Limb (tissue), 2 donors: ENCODE data around the gene HM13.
"Not testable (repeated sequence)": the region's sequence is repeated elsewhere in the genome, so short reads cannot be mapped to it uniquely, and the experiment has no call there.

Experiments used
- DNase-seq, 2 donors: peaks; one replicate each; pipeline ENCODE4 v3.0.0-alpha.2; 2016; ENCODE audit errors: extremely low spot score in 2 of 2

The HM13 gene

DNA sequence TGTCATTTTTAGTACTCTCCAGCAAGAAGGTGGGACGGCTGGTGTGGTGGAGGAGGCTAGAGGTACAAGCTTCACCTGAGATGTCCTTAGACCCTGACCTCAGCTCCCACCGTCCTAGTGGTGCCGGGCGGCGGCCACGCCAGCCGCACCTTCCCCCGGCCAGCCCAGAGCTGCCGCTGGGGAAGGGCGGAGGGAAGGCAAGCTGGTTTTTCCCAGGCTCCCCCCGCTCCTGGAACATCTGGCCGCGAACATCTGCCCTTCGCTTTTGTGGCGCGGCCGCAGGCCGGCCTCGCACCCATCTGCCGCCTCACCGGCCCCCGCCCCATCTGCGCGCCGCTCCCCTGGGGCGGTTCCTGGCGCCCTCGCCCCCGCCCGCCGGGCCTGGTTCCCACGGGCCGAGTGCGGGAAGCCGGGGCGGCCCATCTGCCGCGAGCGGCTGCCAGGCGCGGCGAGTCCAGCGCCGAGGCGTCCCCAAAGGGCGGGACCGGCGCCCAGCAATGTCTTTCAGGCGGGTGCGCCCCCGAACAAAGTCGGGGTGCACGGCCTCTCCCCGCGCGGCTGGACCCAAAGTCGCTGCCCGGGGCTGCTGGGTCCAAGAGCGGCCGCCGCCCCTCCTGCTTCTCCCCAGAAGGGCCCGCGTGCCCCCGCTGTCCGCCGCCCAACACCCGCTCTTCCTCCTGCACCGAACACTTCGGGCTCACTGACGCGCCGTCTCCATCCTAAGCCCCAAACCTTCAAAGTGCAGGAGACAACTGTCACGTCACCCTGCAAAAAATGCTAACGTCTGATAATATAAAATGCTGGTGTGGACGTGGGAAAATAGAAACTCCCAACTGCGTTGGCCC lies 73.5 kb downstream of the HM13 start:
- DNase-seq, result peak in 1 of 2 donors; percentile 65

DNA sequence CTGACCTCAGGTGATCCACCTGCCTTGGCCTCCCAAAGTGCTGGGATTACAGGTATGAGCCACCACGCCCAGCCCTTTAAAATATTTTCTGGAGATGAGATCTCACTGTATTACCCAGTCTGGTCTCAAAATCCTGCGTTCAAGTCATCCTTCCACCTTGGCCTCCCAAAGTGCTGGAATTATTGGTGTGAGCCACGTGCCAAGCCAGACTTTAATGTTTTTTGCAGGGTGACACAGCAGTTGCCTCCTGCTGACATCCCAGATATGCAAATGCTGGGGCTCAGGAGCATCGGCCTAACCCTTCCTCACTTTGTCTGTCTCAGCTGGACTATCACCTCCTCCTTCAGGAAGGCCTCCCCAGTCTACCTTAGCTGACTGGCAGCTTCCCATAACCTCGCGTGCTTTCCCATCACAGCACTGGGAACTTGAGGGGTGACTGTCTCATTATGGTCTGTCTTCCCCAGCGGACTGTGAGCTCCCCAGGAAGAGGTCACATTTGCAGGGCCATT lies 76.5 kb downstream of the HM13 start:
- no peak for DNase-seq

DNA sequence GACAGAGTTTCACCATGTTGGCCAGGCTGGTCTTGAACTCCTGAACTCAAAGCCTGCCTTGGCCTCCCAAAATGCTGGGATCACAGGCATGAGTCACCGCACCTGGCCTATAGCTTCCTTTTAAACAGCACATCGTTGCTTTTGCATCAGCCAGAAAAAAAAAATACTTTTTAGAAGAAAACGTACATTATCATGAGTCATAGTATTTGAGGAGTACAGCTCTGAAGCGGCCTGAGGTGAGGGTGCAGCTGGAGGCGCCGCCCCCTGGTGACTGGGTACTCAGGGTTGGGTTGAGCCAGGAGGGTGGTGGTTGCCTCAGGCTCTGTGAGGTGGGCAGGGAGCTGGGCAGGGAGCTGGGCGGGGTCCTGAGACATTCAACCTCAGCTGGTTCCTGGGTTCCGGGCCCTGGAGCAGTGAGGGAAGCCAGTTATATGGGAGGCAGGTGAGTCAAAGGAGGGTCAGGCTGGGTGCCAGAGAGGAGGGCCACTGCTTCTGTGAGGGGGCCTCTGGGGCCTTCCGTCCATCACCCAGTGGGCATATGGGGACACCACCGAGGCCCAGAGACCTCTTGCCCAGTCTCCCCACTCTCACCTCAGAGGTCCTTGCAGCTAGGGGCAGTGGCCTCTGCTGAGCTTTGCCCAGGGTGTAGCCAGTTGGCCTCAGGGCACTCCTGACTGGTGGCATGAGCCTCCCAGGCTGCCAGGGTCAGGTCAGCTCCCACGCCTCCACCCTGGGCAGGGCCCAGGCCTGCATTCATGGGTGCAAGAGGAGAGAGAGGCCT lies 79.2 kb downstream of the HM13 start:
- no peak for DNase-seq

DNA sequence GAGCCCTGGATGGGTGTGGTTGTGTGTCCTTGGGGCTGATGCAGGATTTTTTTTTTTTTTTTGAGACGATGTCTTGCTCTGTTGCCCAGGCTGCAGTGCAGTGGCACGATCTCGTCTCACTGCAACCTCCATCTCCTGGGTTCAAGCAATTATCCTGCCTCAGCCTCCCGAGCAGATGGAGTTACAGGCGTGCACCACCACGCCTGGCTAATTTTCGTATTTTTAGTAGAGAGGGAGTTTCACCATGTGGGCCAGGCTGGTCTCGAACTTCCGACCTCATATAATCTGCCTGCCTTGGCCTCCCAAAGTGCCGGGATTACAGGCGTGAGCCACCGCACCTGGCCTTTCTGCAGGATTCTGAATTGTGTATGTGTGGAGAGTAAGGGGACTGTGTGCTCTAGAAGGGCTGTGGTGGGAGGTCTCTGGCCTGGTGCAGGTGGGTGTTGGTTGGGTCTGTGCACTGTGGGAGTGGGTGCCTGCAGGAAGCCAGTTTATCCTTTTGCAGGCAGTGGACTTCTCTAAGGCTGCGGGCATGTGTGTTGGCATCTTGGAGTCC lies 79.8 kb downstream of the HM13 start:
- DNase-seq, result no peak

DNA sequence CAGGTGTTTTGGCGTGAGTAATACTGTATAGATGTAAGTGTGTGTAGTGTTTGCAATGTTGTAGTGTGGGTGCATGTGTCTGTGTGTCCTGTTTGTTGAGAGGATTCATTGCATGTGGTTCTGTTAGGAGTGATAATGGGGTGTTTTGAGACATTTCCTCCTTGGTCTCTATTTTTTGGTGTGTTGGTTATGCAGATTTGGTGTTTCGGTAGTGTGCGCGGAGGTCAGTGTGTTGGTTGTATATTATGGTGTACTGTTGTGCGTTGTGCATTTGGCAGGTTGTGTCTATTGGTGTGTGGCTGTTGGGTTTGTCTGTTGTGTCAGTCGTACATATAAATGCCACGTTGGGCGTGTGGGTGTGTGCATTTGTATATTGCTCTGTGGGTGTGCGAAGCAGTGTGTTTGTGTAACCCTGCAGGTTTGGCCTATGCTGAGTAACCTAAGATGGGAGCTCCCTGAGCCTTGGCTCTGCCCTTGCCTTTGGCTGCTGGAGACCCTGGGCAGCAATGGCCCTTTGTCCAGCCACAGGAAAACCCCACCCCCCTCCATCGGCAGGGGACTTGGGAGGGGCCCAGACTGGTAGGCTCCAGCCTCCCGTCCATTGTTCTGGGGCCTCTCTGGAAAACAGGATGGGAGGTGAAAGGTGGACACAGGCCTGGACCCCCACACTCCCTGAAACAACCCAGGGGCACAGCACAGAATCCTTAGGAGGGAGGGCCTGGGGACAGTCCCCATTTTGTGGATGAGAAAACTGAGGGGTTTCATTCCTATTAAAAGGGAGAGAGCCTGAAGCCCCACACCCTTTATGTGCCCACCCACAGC lies 80.5 kb downstream of the HM13 start:
- no peak for DNase-seq

DNA sequence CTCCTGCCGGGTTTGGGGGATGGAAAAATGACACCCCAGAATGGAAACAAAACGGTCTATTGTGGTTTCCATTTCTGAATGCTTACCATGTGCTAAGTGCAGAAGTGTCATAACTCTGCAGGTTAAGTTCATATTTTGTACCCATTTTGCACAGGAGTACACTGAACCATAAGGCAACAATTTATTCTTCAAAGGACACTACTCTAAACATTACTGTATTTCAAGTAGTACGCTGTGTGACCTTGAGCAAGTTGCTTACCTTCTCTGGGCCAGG lies 81.1 kb downstream of the HM13 start:
- no peak for DNase-seq

DNA sequence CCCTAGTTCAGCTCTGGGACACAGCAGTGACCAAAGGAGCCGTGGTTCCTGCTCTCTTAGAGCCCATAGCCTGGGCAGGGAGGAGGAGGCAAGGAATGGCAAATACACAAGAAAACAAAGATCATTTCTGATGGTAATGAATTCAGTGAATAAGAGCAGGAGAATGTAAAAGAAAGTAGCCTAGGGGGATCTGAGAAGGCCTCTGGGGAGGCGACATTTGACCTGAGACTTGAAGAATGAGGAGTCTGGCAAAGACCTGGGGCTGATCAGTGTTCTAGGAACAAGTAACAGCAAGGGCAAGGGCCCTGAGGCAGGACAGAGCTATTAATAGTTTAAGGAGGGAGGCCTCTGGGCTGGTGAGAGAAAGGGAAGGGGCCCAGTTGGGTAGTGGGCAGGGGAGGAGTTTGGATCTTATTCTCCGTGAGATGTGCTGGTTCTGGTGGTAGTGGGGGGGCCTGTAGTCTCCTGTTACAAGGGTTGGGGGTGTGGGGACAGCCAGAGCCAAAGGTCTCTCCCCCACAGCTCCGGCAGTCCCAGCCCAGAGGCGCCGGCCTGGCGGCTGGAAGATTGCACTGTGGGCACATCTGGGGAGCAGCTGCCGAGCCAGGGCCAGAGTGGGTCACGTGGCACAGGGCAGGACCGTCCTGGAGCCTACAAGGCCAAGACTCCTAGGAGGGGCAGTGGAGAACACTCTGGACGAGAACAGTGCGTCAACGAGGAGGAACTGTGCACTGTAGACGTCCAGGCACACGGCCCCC lies 81.6 kb downstream of the HM13 start:
- DNase-seq, result peak; percentile 65 to 81

DNA sequence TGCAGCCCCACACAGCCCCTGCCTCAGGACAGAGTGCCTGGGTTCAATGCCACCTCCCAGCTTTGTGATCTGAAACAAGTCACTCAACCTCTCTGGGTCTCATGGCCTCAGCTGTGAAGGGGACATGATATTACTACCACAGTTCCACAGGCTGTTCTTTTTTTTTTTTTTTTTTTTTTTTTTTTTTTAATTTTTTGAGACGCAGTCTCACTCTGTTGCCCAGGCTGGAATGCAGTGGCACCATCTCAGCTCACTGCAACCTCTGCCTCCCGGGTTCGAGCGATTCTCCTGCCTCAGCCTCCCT lies 82.1 kb downstream of the HM13 start:
- not testable (repeated sequence) for DNase-seq

DNA sequence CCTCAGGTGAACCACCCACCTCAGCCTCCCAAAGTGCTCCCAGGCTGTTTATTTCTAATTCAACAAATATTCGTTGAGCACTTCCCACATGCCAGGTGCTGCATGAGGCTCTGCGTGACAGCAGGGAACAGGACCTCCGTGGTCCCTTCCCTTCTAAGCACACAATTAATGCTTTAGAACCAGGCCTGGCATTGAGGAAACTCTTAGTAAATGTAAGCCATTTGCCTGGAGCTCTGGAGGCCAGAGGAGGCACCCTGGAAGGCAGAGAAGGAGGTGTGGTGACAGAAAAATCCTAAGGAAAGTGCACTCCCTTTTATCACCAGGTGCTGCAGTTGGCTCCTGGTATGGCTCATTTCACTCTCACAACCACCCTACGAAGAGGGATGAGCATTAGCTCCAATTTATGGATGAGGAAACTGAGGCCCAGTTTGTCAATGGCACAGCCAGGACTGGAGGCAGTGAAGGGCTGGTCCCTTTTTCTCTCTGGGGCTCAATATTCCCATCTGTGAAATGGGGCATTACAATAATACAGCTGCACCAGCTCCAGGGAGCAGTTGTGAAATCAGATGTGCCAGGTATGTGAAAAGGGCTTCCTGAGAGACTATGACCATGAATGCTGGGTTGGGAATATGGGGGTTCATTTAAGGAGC lies 82.7 kb downstream of the HM13 start:
- no peak for DNase-seq

DNA sequence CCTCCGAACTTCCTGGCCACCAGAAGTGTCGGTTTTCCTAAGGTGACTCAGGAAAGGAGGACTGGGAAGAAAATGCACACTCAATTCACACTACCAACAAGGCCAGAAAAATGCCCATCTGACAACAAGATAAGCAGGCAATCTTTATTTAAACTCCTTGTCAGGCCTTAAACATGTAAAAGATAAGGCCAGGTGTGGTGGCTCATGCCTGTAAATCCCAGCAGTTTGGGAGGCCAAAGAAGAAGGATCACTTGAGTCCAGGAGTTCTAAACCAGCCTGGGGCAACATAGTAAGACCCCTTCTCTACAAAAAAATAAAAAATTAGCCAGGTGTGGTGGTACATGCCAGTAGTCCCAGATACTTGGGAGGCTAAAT lies 83.2 kb downstream of the HM13 start:
- no peak for DNase-seq

DNA sequence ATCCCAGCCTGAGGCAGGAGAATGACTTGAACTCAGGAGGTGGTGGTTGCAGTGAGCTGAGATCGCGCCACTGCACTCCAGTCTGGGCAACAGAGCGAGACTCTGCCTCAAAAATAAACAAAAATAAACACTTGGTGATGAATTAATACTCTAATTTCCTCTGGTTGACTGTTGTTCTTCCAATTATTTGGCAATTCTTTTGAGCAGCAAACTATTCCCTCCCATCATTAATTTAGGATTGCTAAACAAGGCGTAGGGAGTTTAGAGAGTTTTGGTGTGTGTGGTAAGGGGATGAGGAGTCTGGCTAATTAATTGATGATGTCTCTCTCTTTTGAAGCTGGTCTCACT lies 88.2 kb downstream of the HM13 start:
- DNase-seq, result no peak

DNA sequence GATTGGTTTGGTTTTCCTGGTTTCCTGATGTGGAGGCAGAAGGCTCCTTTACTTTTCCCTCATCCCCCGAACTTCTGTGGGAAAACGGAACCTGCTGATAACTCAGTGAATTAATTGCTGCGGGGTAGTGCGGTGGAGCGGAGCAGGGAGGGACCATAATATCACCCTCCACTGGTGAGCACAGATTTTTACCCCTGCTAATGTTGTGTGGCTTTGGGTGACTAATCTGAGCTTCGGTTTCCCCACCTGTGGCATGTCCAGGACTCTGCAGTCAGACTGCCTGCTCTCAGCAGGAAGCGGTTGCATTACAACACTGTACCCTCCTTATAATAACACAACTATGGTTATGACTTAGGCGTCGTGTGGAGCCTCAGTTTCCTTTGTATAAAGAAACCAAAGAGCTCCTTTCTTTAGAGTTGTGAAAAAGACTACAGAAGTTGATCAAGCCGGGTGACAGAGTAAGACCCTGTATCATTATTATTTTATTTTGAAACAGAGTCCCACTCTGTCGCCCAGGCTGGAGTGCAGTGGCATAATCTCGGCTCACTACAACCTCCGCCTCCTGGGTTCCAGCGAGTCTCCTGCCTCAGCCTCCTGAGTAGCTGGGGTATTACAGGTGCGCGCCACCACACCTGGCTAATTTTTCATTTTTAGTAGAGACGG lies 88.7 kb downstream of the HM13 start:
- DNase-seq, result no peak

DNA sequence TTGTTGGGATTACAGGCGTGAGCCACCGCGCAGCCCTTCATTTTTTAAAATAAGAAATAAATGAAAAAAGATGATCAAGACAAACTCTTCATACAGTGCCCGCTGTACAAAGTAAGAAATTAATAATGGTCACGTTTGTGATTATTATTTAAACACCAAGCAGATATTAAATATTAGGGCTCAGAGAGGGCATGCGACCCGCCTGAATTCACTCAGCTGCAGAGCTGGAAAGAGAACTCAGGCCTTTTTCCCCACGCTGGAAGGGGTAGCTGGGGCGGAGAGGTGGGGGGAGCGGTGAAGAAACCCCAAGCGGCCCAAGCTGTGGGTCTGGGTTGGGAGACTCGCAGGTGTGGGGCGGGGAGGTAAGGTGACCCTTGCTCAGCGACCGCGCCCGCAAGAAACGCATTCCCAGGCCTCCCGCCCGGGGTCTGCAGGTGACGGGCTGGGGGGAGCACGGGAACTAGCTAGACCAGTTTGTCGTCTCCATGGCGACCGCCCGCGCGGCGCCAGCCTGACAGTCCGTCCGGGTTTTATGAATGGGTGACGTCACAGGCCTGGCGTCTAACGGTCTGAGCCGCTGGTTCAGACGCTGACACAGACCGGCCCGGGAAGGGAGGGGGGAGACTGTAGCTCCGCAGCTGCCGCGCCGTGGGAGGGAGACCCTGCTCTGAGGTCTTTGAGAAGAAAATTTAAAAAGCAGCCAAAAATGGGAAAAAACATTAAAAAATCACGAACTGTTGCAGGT lies 89.8 kb downstream of the HM13 start:
- peak; percentile 98 for DNase-seq

DNA sequence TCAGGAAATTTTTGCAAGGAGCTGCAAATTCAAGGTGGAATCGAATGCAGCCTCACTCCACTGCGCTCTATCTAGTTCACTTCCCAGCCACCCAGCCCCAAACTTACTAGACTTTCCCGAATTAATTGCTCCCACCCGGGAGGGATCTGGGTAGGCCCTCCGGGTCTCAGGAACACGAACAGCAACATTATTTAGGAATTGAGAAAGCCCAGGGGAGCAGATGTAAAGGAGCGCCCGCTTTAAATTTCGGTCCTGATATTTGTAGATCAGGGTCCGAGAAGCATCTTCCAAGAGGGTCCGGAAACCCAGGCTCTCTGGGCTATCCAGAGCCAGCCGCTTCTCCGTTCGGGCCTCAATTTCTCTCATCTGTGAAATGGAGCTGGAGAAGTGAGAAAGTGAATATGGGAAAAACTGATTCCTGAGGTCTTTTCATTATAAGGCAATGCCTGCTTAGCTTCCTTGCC lies 90.4 kb downstream of the HM13 start:
- DNase-seq, result no peak

DNA sequence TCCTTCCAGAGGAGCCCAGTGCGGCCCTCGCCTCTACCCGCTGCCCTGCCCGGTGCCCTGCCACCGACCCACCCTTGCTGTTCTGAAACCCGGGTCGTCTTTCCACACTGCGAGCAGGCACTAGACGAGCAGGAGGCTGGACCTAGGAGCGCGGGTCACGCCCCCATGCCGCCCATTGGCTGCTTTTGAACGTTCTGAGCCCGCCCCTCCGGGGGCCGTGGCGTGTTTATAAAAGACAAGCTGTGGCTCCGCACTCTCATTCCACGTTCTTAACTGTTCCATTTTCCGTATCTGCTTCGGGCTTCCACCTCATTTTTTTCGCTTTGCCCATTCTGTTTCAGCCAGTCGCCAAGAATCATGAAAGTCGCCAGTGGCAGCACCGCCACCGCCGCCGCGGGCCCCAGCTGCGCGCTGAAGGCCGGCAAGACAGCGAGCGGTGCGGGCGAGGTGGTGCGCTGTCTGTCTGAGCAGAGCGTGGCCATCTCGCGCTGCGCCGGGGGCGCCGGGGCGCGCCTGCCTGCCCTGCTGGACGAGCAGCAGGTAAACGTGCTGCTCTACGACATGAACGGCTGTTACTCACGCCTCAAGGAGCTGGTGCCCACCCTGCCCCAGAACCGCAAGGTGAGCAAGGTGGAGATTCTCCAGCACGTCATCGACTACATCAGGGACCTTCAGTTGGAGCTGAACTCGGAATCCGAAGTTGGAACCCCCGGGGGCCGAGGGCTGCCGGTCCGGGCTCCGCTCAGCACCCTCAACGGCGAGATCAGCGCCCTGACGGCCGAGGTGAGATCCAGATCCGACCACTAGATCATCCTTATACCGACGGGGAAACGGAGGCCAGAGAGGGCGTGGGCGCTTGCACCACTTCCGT lies 91.0 kb downstream of the HM13 start, which contains the start of gene ID1:
ID1 (plus strand) TSS at position 259 of the 871 bp plus-strand sequence; CDS start at position 358, 99 bp downstream.
- DNase-seq, result peak; percentile 97 to 98

DNA sequence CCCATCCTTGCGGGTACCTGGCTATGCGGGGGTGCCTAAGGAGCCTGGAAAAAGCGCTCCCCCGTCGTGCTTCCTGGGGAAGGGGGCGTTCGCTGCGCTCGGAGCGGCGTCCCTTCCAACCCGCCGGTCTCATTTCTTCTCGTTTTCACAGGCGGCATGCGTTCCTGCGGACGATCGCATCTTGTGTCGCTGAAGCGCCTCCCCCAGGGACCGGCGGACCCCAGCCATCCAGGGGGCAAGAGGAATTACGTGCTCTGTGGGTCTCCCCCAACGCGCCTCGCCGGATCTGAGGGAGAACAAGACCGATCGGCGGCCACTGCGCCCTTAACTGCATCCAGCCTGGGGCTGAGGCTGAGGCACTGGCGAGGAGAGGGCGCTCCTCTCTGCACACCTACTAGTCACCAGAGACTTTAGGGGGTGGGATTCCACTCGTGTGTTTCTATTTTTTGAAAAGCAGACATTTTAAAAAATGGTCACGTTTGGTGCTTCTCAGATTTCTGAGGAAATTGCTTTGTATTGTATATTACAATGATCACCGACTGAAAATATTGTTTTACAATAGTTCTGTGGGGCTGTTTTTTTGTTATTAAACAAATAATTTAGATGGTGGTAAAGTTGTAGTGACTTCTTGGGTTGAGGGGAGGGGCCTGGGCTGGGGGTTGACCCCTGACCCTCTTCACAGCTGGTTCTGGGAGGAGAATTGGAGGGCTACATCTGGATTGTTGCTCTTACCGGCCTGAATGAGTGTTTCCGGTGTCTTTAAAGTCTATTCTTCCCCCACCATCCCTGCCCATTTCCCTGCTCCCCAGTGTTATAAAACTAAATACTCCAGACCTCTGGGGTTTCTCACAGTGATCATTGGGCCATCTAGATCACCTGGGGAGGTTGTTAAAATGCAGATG lies 91.9 kb downstream of the HM13 start:
- peak in 1 of 2 donors; percentile 65 for DNase-seq
